HG03135 (cell line): ENCODE data around the gene PCDHGA1.
A peak's percentile ranks its signal among the peaks of the same experiment; 100 is the strongest.

Experiments used
- ATAC-seq: cut with Tn5 transposase; IDR thresholded peaks from one replicate; pipeline ENCODE4 v1.9.1; 2021; ENCODE audit warnings: mild to moderate bottlenecking, moderate library complexity; ENCODE audit not compliant: unreplicated experiment

PCDHGA1 gene

GRCh38 chr5:141490271-141490670 is 160.0 kb downstream of the PCDHGA1 start:
- no peak for ATAC-seq

GRCh38 chr5:141490771-141491170 is 160.5 kb downstream of the PCDHGA1 start:
- no peak for ATAC-seq

GRCh38 chr5:141491323-141492167 is 161.2 kb downstream of the PCDHGA1 start:
- no peak for ATAC-seq

- ATAC-seq: peak; percentile 48
These were observed 162.0 kb downstream of the PCDHGA1 start for GRCh38 chr5:141492168-141492885.

- ATAC-seq: no peak
These were observed 163.4 kb downstream of the PCDHGA1 start for GRCh38 chr5:141493500-141494422.

DNA sequence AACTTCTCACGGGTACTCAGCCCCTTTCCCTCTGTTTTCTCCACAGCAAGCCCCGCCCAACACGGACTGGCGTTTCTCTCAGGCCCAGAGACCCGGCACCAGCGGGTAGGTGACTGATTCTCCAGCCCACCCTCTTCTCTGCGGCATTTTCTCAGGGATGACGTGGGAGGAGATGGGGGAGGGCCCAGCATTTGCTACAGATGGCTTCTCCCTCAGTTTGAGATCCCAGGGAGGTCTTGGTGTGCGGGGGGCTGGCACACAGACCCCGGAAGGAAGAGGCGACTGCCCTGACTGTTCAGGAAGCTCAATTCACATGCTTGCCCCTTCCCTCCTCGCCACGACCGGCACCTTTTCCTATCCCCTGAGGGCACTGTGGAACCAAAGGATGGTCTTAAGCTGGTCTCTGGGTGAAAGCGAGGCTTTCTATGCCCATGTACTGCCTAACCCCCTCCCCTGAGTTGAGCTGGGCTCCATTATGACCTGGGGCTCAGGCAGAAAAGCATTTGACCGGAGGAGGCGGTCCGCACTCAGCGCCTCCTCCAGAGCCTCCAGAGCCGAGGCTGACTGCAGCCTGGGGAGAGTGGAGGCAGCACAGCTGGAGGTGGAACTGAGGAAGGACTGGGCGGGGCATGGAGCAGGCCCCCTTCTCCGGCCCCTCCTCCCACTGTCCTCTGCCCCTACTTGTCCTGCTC is 164.6 kb downstream of the PCDHGA1 start:
- no peak for ATAC-seq

DNA sequence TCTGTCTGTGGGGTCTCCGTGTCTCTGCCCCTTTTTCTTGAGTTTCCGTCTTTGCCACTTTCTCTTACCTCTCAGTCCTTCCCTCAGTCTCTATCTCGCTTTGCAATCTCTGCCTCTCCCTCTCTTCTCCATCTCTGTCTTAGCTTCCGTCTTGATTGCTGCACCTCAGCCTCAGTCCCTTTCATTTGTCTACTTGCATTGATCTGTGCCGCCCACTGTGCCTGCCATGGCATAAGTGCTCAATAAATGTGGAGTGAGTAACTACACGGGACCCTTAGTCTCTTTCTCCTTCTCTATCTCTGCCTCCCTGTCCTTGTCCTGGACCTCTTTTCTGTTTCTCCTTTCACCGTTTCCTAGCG is 165.1 kb downstream of the PCDHGA1 start:
- ATAC-seq: no peak

DNA sequence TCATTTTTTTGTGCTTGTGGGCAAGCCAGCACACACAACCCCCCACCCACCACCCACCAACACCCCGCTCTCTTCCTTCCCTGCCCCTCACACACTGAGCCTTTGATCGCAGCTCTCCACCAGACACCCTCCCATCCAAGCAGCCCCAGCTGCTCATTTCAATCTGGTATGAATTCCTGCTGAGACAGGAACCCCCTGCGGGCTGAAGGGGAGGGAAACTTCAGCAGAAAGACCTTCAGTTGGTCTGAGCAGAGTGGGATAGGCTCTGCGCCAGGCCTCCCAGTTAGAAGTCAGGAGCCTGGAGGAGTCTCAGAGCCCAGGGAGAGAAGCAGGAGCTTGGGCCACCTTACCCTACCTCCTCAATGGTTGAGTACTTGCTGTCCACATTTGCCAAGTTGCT is 165.7 kb downstream of the PCDHGA1 start:
- no peak for ATAC-seq

DNA sequence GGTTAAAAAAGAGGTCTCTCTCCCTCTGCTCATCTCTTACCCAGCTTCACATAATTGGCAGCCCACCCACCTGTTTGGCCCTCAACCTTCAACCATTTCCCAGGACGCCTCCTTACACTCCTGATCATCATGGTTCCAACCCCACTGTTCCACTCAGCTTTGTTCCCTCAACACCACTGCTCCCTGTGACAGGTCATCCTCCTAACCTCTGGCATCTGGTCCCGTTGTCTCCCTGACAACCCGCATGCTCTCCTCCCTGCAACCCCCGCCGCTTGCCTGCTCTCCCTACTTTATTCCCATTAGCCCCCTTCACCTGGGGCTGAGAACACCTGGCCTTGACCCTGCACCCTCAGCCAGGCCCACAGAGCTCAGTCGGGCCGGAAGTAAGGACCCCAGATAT is 171.4 kb downstream of the PCDHGA1 start:
- ATAC-seq: no peak

GRCh38 chr5:141503681-141504080 is 173.4 kb downstream of the PCDHGA1 start:
- ATAC-seq: no peak

- ATAC-seq: no peak
These were observed 173.9 kb downstream of the PCDHGA1 start for GRCh38 chr5:141504216-141504615.

DNA sequence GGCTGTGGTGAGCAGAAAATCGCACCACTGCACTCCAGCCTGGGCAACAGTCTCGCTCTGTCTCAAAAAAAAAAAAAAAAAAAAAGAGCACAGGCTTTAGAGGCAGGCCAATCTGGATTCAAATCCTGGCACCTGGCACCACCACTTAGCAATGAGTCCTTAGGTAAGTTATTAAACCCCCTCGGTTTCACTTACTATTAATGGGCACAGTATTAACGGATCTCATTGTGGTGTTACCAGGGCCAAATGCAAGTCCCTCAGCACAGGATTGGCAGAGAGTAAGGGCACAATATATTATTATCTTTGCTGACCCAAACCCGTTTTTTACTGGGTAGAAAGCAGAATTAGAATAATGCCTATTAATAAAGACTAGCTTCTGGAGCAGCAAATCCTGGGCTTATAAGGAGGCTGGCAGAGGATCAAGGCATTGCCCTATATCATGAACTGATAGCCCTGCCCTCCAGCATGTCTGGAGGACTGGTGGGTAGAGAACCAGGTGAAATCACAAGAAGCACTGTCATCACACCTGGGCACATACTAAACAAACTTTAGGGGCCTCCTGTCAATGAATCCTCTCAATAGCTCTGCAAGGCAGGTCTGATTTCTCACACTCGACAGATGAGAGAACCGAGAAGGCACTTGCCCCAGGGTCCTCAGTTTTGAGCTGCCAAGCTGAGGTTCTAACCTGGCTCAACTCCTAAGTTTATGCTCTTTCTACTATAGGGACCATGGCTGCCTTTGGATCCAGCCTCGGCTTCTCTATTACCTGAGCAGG is 176.3 kb downstream of the PCDHGA1 start:
- no peak for ATAC-seq

DNA sequence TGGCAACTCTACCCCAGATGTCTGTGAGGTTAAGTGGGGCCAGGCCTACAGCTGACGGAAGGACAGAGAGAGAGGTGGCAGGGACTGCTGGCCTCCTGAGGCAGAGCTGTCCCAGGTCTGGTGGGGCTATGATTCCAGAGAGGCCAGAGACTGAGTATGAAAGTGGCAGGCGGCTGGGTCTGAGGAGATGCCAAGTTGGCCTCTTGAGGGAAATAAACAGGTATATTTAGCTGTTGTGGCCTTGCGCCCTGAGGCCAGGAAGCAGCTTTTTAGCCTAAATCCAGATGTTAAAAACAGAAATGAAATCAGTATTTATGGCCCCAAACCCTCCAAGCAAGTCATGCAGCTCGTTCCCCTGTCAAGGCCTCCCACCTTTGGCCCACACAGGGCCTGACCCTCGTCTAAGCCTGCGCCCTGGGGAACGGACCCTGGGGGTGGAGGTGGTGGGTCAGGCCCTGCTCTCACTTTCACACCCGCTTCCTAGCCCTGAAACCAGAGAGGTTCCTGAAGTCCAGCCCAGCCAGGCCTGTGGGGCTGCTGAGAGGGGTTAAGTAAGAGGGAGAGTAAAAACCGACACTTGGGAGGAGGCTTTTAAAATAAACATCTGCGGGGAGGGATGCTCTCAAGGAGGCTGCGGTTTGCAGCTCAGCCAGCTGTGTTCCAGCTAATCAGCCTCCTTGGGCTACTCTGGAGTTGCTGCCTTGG is 177.2 kb downstream of the PCDHGA1 start:
- peak; percentile 29 for ATAC-seq

- no peak for ATAC-seq
These were observed 178.1 kb downstream of the PCDHGA1 start for GRCh38 chr5:141508440-141508797.

- no peak for ATAC-seq
These were observed 178.7 kb downstream of the PCDHGA1 start for GRCh38 chr5:141508798-141509611.

- no peak for ATAC-seq
These were observed 179.8 kb downstream of the PCDHGA1 start for GRCh38 chr5:141510160-141510559.

GRCh38 chr5:141510850-141511601 is 180.7 kb downstream of the PCDHGA1 start:
- no peak for ATAC-seq
